BLaER1 (cell line): ENCODE measurements around the gene IGF2.

ENCODE experiments used
- H3K27ac ChIP-seq: shearing (Covaris generic); formaldehyde crosslinking; 2 replicates; pipeline ENCODE4 v1.8.1; 2022
- H3K27me3 ChIP-seq: shearing (Covaris generic); formaldehyde crosslinking; 2 replicates; pipeline ENCODE4 v1.8.1; 2022
- H3K36me3 ChIP-seq: shearing (Covaris generic); formaldehyde crosslinking; 2 replicates; pipeline ENCODE4 v1.8.1; 2022
- H3K4me1 ChIP-seq: shearing (Covaris generic); formaldehyde crosslinking; 2 replicates; pipeline ENCODE4 v1.8.1; 2022
- H3K4me2 ChIP-seq: shearing (Covaris generic); formaldehyde crosslinking; 2 replicates; pipeline ENCODE4 v1.8.1; 2022
- H3K4me3 ChIP-seq: shearing (Covaris generic); formaldehyde crosslinking; 2 replicates; pipeline ENCODE4 v1.8.1; 2022
- H3K9ac ChIP-seq: shearing (Covaris generic); formaldehyde crosslinking; 2 replicates; pipeline ENCODE4 v1.8.1; 2022
- H3K9me3 ChIP-seq: shearing (Covaris generic); formaldehyde crosslinking; 2 replicates; pipeline ENCODE4 v1.8.1; 2022
- H4K20me1 ChIP-seq: shearing (Covaris generic); formaldehyde crosslinking; 2 replicates; pipeline ENCODE4 v1.8.1; 2022
- Cebpa-rat ChIP-seq: shearing (Covaris generic); IDR thresholded peaks from 2 replicates; pipeline ENCODE4 v1.8.1; 2022

IGF2 gene

GRCh38 chr11:2139123-2139521 is at the start of gene IGF2:
Gene IGF2, minus strand, starts transcription at chr11:2139389. Its CDS starts 3,866 bp downstream, at chr11:2135523.
- no peak within 1 kb of the TSS for H3K4me3 ChIP-seq
- peaks cover 100% of the 10 kb centered on the region for H3K27me3 ChIP-seq
- peaks cover 69% of the 10 kb centered on the region for H4K20me1 ChIP-seq
- H3K4me1 ChIP-seq = peaks cover 5% of the 10 kb centered on the region; the same call in 1 of the 2 replicates
- no peak for TF ChIP-seq Cebpa-rat
- no peaks in the 10 kb centered on the region for H3K36me3 ChIP-seq
- no peak within 1 kb of the TSS for H3K9ac ChIP-seq
- H3K27ac ChIP-seq = no peak within 1 kb of the TSS
- no peaks in the 10 kb centered on the region for H3K9me3 ChIP-seq
- no peak within 1 kb of the TSS for H3K4me2 ChIP-seq

- Histone ChIP-seq H3K4me2 (no peak overlapping the region), H3K27me3 (no peaks in the 10 kb centered on the region), H3K36me3 (no peaks in the 10 kb centered on the region), H3K4me3 (no peak overlapping the region), H4K20me1 (no peaks in the 10 kb centered on the region), H3K9me3 (no peaks in the 10 kb centered on the region), H3K9ac (no peak overlapping the region), H3K27ac (no peak overlapping the region), H3K4me1 (peaks cover 59% of the 10 kb centered on the region)
- no peak for TF ChIP-seq Cebpa-rat
These were observed 49.6 kb upstream of the IGF2 start for GRCh38 chr11:2188745-2189144.

GRCh38 chr11:2187280-2187707 is 48.1 kb upstream of the IGF2 start:
- Histone ChIP-seq H3K27me3 (no peaks in the 10 kb centered on the region), H3K4me3 (no peak overlapping the region), H3K9me3 (no peaks in the 10 kb centered on the region), H3K4me1 (peaks cover 63% of the 10 kb centered on the region), H3K4me2 (peak overlapping the region; percentile 52; the same call in 1 of the 2 replicates), H3K36me3 (no peaks in the 10 kb centered on the region), H3K27ac (no peak overlapping the region), H3K9ac (no peak overlapping the region), H4K20me1 (no peaks in the 10 kb centered on the region)
- TF ChIP-seq Cebpa-rat = no peak

GRCh38 chr11:2186669-2187279 is 47.6 kb upstream of the IGF2 start:
- peaks cover 58% of the 10 kb centered on the region for H3K4me1 ChIP-seq
- TF ChIP-seq Cebpa-rat = no peak

GRCh38 chr11:2185324-2186085 is 46.3 kb upstream of the IGF2 start:
- H3K4me3 ChIP-seq = no peak overlapping the region
- no peak for TF ChIP-seq Cebpa-rat
- no peaks in the 10 kb centered on the region for H3K9me3 ChIP-seq
- H4K20me1 ChIP-seq = no peaks in the 10 kb centered on the region; the same call in 1 of the 2 replicates
- no peaks in the 10 kb centered on the region; the same call in 1 of the 2 replicates for H3K27me3 ChIP-seq
- H3K9ac ChIP-seq = no peak overlapping the region
- no peaks in the 10 kb centered on the region for H3K36me3 ChIP-seq
- no peak overlapping the region for H3K27ac ChIP-seq
- peak overlapping the region; percentile 52 for H3K4me2 ChIP-seq
- H3K4me1 ChIP-seq = peaks cover 54% of the 10 kb centered on the region

More at GRCh38 chr11:2186669-2187279, 47.6 kb upstream of the IGF2 start:
- no peak overlapping the region for H3K9ac ChIP-seq
- no peak overlapping the region for H3K4me3 ChIP-seq
- peak overlapping the region; percentile 52 for H3K4me2 ChIP-seq
- no peaks in the 10 kb centered on the region for H3K27me3 ChIP-seq
- H3K9me3 ChIP-seq = no peaks in the 10 kb centered on the region
- no peaks in the 10 kb centered on the region for H4K20me1 ChIP-seq
- no peak overlapping the region for H3K27ac ChIP-seq
- H3K36me3 ChIP-seq = no peaks in the 10 kb centered on the region

GRCh38 chr11:2182692-2183474 is 43.7 kb upstream of the IGF2 start:
- peaks cover 6% of the 10 kb centered on the region; the same call in 1 of the 2 replicates for H3K27me3 ChIP-seq
- no peak overlapping the region for H3K27ac ChIP-seq
- peak overlapping the region; percentile 16; the same call in 1 of the 2 replicates for H3K4me2 ChIP-seq
- H4K20me1 ChIP-seq = peaks cover 12% of the 10 kb centered on the region; the same call in 1 of the 2 replicates
- H3K9ac ChIP-seq = no peak overlapping the region
- no peak for TF ChIP-seq Cebpa-rat
- H3K9me3 ChIP-seq = no peaks in the 10 kb centered on the region
- no peak overlapping the region for H3K4me3 ChIP-seq
- H3K4me1 ChIP-seq = peaks cover 65% of the 10 kb centered on the region
- no peaks in the 10 kb centered on the region for H3K36me3 ChIP-seq

- Histone ChIP-seq H3K36me3 (no peaks in the 10 kb centered on the region), H3K4me1 (peaks cover 61% of the 10 kb centered on the region), H4K20me1 (peaks cover 12% of the 10 kb centered on the region; the same call in 1 of the 2 replicates), H3K27ac (no peak overlapping the region), H3K9ac (no peak overlapping the region), H3K27me3 (peaks cover 6% of the 10 kb centered on the region; the same call in 1 of the 2 replicates), H3K9me3 (no peaks in the 10 kb centered on the region), H3K4me2 (no peak overlapping the region), H3K4me3 (no peak overlapping the region)
- TF ChIP-seq Cebpa-rat = no peak
These were observed 42.9 kb upstream of the IGF2 start for GRCh38 chr11:2182075-2182474.

GRCh38 chr11:2180789-2181370 is 41.7 kb upstream of the IGF2 start:
- TF ChIP-seq Cebpa-rat = no peak
- peak overlapping the region; percentile 77 for H3K4me2 ChIP-seq
- H3K27me3 ChIP-seq = peaks cover 6% of the 10 kb centered on the region; the same call in 1 of the 2 replicates
- H4K20me1 ChIP-seq = peaks cover 12% of the 10 kb centered on the region; the same call in 1 of the 2 replicates
- peaks cover 49% of the 10 kb centered on the region for H3K4me1 ChIP-seq
- no peaks in the 10 kb centered on the region for H3K9me3 ChIP-seq
- H3K36me3 ChIP-seq = no peaks in the 10 kb centered on the region
- 0 out of 2 replicates have a peak overlapping the region, but pooled peaks have one; percentile 6 for H3K9ac ChIP-seq
- no peak overlapping the region for H3K4me3 ChIP-seq
- H3K27ac ChIP-seq = no peak overlapping the region

GRCh38 chr11:2180347-2180746 is 41.2 kb upstream of the IGF2 start:
- Histone ChIP-seq H3K36me3 (no peaks in the 10 kb centered on the region), H3K4me2 (peak overlapping the region; percentile 77), H4K20me1 (peaks cover 12% of the 10 kb centered on the region; the same call in 1 of the 2 replicates), H3K27me3 (peaks cover 6% of the 10 kb centered on the region; the same call in 1 of the 2 replicates), H3K4me1 (peaks cover 44% of the 10 kb centered on the region), H3K9ac (no peak overlapping the region), H3K27ac (no peak overlapping the region), H3K9me3 (no peaks in the 10 kb centered on the region), H3K4me3 (no peak overlapping the region)
- TF ChIP-seq Cebpa-rat = no peak
